ENCODE results near the gene PLEKHM2.

Gene PLEKHM2

DNA sequence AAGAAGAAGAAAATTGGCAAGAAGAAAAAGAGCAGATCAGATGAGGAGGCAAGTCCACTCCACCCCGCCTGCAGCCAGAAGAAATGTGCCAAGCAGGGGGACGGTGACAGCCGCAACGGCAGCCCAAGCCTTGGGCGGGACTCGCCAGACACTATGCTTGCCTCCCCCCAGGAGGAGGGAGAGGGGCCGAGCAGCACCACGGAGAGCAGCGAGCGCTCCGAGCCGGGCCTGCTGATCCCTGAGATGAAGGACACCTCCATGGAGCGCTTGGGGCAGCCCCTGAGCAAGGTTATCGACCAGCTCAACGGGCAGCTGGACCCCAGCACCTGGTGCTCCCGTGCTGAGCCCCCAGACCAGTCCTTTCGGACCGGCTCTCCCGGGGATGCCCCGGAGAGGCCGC is 42.9 kb downstream of the PLEKHM2 start:
- DNase-seq = no peak

DNA sequence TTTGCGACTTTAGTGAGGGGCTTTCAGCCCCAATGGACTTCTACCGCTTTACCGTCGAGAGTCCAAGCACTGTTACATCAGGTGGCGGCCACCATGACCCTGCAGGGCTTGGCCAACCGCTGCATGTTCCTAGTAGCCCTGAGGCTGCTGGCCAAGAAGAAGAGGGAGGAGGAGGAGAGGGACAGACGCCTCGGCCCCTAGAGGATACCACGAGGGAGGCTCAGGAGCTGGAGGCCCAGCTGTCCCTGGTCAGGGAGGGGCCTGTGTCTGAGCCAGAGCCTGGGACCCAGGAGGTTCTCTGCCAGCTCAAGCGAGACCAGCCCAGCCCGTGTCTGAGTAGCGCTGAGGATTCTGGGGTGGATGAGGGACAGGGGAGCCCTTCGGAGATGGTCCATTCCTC is 43.3 kb downstream of the PLEKHM2 start:
- DNase-seq = no peak

DNA sequence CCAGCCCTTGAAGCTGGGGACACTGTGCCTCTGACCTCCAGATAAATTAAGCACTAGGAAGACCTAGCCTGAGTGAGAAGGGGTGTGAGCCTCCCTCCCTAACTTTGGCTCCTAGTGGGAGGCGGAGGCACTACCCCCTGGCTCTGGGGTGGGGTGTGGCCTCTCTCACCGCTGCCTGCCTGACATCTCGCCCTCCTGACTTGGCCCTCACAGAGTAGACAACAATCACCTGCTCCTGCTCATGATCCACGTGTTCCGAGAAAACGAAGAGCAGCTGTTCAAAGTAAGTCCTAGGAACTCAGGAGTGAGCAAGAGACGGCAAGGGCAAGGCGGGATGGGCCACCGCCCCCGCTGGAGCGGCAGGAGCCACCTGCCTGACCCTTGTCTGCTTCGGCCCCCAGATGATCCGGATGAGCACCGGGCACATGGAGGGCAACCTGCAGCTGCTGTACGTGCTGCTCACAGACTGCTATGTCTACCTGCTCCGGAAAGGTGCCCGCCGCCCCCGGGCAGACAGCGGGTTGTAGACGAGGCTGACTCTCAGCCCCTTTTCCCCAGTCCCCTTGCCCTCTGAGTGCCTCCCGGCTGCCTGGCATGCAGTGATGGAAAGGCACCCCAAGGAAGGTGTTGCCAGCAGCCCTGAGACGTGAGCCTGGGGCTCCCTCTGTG is 43.9 kb downstream of the PLEKHM2 start:
- DNase-seq = no peak

DNA sequence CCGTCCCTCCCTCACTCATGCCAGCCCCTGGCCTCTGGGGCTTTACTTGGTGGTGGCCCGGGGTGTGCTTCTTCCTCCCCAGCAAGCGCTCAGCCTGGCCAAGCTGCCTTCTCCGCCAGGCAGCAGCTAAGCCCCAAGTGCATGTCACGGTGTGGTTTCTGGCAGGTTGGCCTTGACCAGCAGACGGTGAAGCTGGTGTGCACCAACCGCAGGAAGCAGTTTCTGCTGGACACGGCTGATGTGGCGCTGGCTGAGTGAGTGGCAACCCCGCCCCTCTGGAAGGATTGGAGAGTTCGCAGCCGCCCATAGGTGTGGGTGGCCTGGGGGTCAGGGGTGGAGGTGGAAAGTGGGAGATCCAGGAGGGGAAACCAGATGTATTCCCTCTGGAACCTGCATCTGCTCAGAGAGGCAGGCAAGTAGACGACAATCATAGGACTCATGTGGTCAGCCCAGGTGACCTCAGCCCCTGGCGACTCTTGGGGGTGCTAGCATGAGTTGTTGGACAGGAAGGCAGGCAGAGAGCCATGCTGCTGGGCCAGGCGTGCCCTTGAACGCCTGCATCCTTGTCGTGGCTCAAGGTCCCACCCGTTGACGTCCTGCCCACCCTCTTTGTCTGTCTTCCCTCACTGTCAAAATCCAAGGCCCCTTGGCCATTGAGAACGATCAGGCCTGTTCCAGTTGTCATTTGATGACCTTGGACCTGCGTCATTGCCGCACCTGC is 45.0 kb downstream of the PLEKHM2 start:
- DNase-seq = no peak

DNA sequence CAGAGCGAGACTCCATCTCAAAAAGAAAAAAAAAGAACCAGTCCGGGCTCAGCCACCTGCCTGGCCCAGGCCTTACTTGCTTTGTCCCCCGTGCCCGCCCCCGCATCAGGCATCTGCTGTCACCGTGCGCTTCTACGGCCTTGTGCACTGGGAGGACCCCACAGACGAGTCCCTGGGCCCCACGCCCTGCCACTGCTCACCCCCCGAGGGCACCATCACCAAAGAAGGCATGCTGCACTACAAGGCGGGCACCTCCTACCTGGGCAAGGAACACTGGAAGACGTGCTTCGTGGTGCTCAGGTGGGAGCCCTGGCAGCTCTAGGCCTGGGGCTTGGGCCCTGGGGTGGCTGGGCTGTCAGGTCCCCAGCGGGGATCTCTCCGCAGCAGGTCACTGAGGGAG is 46.3 kb downstream of the PLEKHM2 start:
- no peak for DNase-seq

DNA sequence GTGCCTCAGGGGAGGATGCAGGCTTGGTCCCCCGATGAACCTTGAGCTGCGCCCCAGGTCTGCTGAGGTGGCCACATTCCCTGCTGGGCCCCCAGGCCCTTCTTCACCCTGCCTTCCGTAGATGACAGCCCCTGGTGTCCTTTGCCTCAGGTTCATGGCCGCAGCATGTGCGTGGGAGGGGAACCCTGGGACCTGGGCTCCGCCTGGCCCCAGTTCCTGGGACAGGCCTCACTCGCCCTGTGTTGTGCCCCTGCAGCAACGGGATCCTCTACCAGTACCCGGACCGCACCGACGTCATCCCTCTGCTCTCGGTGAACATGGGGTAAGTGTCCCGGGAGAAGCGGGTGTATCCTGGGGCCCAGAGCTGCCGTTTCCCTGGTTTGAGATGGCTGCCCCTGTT is 46.8 kb downstream of the PLEKHM2 start:
- DNase-seq = no peak

DNA sequence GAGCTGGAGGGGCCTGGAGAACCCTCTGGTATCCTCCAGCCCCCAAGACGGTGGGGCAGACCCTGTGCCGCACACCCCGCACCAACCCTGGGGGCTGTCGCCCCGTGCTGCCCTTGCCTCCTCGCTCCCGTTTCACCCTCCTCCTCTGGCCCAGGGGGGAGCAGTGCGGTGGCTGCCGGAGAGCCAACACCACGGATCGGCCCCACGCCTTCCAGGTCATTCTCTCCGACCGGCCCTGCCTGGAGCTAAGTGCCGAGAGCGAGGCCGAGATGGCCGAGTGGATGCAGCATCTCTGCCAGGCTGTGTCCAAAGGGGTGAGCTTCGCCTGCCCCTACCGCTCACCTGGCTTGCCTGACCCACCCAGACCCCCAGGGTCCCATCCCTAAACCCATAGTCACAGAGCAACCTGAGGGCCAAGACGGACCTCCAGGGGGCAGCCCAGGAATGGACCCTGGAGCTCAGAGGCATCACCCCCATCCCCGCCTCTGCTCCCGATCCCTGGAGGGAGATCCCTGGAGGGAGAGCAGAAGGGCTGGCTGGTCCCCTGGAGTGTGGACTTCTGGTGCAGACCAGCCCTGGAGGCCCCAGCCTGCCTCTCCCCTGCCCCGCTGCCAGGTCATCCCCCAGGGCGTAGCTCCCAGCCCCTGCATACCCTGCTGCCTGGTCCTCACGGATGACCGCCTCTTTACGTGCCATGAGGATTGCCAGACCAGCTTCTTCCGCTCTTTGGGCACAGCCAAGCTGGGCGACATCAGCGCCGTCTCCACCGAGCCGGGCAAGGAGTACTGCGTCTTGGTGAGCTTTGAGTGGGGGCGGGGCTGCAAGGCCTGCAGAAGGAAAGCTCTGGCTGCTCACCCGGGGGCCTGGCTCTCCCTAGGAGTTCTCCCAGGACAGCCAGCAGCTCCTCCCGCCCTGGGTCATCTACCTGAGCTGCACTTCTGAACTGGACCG is 47.9 kb downstream of the PLEKHM2 start:
- DNase-seq = no peak

DNA sequence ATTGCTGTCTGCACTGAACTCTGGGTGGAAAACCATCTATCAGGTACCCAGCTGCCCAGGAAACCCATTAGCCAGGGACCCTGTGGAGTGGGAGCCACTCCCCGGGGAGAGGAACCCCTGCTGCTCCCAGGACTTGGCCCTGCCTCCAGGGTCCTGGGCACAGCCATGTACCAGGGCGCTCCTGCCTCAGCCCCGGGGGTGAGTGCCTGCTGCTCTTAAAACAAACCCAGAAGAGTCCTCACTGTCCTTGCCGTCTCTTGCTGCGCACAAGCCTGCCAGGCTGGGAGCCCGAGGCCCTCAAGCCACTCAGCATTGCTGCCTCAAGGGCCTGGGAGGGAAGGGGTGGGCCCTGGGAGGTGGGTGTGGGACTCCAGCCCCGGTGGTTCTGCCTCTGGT is 48.6 kb downstream of the PLEKHM2 start:
- DNase-seq = no peak

DNA sequence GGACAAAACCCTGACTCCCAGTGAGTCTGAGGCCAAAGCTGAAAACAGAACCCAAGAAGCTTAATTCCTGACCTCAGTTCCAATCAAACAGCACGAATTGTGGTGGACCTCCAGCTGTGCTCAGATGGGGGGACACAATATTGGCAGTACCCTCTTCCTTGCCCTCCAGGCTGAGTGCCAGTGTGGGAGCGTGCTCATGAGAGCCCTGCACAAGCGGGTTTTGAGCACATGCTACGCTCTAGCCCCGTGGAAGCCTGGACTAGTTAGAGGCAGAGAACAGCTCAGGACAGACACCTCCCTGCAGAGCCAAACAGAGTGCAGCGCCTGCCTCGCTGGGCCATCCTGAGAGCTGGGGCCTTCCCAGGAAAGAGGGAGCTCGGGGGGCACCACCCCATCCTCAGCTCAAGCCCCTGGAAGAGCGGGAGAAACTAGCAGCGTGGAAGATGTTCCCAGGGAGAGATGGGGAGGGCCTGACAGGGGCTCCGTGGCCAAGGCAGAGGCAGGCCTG is 49.2 kb downstream of the PLEKHM2 start:
- no peak for DNase-seq

DNA sequence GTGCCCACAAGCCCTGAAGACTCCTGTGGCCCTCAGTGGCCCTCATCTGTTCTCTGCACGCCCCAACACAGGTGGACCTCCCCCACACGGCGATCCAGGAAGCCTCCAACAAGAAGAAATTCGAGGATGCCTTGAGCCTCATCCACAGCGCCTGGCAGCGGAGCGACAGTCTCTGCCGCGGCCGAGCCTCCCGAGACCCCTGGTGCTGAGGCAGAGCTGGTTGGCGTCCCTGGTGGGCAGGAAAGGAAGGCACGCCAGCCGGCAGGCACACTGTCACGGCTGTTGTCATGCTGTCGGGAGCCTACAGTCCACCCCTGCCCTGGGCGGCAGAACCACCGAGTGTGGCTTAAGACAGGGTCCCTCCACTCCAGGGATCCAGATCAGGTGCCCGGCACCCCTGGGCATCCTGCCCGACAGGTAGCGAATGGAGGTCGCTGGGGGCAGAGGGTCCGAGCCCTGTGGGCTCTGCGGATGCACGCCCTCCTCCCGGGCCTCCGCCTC is 49.7 kb downstream of the PLEKHM2 start:
- DNase-seq = no peak

DNA sequence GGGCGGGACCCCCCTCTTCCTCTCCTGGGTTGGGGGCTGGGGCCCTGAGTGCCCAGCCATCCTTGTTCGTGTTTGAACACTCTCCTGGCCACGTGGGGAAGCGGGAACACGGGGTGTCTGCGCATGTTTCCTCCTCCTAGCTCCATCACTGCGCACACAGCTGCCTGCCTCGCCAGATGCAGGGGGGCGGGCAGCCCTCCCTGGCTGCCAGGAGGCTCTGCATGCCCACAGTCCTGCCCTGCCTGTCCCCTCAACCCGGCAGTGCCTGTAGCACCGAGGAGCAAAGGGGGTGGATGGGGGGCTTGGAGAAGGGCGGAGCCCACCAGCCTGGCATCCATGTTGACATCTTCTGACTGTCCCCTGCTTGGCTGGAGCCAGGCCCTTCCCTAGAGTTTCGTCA is 50.2 kb downstream of the PLEKHM2 start:
- DNase-seq = no peak

DNA sequence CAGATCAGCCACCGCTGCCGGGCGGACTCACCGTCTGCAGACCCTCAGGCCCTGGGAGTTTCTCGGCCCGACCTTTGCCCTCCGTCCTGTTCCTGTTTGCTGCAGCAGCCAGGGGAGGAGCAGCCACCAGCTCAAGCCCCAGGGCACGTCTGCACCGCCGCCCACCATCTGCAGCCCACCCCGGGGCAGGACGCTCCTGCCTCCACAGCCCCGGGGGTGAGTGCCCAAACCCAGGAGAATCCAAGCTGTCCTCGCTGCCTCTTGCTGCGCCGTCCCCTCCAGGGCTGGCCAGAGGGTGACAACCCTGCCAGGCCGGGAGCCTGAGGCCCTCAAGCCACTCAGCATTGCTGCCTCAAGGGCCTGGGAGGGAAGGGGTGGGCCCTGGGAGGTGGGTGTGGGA is 50.8 kb downstream of the PLEKHM2 start:
- no peak for DNase-seq

DNA sequence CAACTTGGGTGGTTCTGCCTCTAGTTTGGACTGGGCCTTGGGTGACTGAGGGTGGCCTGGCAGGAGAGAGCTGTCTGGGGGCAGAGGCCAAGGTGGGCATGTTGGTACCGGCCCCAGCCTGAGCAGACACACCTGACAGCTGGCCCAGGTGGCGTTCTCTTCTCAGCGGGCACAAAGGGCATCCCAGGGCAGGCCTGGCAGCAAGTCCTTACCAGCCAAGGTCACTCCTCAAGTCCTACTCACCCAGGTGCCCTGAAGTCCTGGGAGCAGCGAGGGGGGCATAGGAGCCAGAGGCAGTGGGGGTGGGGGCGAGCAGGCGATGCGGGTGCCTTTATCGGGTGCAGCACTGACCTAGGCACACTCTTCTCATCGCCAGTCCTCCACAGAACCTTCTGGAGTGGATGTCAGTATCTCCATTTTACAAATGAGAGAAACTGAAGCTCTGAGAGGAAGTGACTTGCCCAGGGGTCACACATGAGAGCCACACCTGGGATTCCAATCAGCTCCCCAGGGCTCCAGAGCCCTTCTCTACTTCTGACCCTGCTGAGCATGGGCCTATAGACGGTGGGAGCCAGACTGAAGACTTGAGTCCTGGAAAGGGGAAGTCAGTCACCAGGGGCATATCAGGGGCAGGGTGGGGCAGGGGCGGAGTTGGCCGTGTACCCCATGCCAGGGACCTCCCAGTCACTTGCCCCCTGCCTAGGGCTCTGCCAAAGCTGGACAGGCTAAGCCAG is 51.4 kb downstream of the PLEKHM2 start:
- no peak for DNase-seq

DNA sequence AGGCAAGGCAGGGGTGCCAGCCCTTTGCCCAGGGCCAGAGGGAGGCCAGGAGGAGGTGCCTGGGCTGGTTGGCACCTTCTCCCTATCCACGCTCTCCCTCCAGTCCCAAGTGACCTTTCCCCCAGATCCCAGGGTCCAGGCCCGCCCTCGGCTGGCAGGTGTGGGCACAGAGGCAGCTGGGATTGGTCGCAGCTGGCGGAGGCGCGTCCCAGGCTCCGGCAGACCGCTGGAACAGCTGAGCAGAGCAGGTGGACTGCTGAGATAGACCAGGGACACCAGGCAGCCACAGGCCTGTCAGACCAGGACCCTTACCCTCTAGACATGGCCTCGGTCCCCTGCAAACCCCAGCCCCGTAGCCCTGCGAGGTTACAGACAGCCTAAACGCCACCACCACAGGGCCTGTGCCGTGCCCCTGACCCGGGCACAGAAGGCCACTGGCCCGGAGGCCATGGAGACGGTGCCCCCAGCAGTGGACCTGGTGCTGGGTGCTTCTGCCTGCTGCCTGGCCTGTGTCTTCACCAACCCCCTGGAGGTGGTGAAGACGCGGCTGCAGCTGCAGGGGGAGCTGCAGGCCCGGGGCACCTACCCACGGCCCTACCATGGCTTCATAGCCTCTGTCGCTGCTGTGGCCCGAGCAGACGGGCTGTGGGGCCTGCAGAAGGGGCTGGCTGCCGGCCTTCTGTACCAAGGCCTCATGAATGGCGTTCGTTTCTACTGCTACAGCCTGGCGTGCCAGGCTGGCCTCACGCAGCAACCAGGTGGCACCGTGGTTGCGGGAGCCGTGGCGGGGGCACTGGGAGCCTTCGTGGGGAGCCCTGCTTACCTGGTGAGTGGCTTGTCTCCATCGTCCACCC is 52.1 kb downstream of the PLEKHM2 start, which contains the start of gene SLC25A34:
SLC25A34 (plus strand) TSS at position 221 of the 854 bp plus-strand sequence; CDS start at position 449, 228 bp downstream.
- no peak for DNase-seq

DNA sequence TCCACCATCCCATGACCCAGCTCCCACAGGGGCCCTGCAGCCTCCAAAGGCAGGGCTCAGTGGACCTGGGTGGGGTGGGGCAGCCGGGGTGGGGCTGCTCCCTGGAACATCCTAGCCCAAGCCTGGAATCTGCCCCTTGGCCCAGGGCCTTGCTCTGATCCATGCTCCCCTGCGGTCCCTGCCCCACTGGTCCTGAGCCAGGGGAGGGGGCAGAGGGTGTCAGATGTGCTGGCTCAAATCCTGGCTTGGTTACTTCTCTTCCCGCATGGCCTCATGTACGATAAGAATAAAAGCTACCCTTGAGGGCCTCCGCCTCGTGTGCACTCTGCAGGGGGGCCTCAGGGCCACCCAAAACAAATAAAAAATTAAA is 52.8 kb downstream of the PLEKHM2 start:
- no peak for DNase-seq

DNA sequence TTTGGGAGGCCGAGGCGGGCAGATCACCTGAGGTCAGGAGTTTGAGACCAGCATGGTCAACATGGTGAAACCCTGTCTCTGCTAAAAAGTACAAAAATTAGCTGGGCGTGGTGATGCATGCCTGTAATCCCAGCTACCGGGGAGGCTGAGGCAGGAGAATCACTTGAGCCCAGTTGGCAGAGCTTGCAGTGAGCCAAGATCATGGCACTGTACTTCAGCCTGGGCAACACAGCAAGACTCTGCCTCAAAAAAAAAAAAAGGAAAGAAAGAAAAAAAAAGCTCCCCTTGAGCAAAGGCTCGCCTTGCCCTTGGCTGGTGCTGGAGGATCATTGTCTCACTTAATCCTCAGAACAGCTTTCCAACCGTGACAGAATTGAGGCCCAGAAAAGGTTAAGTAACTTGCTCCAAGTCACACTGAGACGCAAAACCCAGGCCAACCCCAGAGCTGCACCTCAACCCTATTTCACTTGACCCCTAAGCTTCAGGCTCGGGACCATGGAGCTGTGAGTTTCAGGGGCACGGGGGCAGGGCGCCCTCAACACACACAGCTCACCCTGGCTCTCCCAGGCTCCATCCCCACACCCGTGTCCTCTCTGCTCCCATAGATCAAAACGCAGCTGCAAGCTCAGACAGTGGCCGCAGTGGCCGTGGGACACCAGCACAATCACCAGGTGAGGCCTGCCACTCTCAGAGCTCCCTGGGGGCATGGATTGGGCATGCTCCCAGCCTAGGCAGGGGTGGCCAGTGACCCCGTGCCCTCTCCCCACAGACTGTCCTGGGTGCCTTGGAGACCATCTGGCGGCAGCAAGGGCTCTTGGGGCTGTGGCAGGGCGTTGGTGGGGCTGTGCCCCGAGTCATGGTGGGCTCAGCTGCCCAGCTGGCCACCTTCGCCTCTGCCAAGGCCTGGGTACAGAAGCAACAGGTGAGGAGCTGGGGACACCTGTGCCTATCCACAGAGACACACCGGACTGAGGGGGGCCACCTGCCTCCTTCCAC is 53.5 kb downstream of the PLEKHM2 start:
- no peak for DNase-seq

DNA sequence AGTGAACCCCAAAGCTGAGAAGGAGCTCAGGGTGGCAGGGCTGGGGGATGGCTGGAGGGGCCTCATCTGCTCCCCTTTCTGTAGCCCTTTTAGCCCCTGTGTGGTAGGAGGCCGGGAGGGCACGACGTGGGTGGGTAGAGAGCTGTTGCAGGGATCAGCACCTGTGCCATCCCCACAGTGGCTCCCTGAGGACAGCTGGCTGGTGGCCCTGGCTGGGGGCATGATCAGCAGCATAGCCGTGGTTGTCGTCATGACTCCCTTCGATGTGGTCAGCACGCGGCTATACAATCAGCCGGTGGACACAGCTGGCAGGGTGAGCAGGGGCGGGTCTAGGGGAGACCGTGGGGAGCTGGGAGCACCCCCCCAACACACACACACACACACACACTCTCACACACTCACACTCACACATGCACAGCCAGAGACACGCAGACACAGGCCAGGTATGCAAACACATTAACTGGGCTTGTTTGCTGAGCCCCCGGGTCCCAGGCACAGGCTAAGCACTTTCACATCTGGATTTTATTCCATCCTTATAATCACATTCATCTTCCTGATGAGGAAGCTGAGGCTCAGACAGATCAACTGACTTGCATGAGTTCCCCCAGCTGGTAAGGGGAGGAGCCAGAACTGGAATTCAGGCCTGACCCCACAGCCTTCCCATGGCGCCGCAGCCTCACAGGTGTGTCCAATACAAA is 54.4 kb downstream of the PLEKHM2 start:
- no peak for DNase-seq

DNA sequence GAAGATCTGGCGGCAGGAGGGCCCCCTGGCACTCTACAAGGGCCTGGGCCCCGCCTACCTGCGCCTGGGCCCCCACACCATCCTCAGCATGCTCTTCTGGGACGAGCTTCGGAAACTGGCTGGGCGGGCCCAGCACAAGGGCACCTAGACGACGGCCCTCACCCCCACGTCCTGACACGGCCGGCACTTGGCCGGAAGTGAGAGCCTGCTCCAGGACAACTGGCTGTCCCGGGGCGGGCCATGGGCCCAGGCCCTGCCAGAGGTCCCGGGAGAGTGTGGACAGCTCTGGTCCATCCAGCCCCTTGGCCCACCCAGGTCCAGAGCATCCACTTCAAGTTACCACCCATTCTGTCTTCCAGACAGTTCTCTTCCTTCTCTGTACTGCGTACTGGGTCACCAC is 55.1 kb downstream of the PLEKHM2 start:
- DNase-seq = no peak

DNA sequence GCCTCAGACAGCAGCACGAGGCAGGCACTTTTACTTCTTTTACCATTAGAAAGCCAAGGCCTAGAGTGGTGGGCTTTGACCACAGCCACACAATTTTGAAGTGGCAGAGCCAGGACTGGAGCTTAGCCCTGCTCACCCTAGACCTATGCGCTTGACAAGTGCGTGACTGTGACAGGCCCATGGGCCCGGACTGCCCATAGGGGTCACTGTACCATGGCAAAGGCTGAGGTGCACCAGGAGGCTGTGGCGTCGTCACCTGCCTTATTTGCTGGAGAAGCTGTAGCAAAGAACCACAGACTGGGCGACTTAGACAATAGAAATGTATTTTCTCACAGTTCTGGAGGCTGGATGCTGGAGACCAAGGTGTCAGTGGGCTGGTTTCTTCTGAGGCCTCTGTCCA is 55.6 kb downstream of the PLEKHM2 start:
- no peak for DNase-seq

Data from stimulated activated CD4-positive, alpha-beta T cell treated with anti-CD3 and anti-CD28 coated beads, Interleukin-15, amount 100 ng/mL, for 24 hours (primary cell).